ENCODE data around the gene PCMT1.

DNA sequence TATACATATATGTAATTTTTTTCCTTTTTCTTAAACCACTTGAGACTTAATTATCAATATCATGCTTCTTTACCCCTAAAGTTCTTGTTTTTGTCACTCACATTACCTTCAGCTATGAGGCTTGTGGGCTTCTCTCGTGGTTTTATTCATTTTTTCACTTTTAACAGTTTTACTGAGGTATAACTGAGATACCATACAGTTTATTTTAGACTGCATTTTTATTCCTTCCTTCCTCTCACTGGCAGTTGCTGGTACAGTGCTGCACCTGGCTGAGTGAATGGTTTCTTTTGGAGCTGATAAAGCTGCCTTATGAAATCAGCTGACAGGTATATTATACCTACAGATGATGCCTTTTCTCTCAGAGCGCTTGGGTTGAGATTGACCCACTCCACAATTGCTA is 60.3 kb downstream of the PCMT1 start:
- TF ChIP-seq, protein P1, sequence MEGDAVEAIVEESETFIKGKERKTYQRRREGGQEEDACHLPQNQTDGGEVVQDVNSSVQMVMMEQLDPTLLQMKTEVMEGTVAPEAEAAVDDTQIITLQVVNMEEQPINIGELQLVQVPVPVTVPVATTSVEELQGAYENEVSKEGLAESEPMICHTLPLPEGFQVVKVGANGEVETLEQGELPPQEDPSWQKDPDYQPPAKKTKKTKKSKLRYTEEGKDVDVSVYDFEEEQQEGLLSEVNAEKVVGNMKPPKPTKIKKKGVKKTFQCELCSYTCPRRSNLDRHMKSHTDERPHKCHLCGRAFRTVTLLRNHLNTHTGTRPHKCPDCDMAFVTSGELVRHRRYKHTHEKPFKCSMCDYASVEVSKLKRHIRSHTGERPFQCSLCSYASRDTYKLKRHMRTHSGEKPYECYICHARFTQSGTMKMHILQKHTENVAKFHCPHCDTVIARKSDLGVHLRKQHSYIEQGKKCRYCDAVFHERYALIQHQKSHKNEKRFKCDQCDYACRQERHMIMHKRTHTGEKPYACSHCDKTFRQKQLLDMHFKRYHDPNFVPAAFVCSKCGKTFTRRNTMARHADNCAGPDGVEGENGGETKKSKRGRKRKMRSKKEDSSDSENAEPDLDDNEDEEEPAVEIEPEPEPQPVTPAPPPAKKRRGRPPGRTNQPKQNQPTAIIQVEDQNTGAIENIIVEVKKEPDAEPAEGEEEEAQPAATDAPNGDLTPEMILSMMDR (conservative IDR thresholded peaks at IDR 0.05; ENCODE audit: low read length) = no peak
- TF ChIP-seq EZH2phosphoT487 (IDR thresholded peaks at IDR 0.05; ENCODE audit: borderline replicate concordance, low read depth, low read length) = no peak

Measured in OCI-LY7 (cell line).